DOHH2 (cell line): ENCODE measurements around the gene TXNDC9.

Source experiments
- EZH2phosphoT487 ChIP-seq: fragments of 200-600 bp; sonication (generic); IDR thresholded peaks from 2 replicates; pipeline ENCODE4 v1.6.1; 2017; ENCODE audit warnings: borderline replicate concordance, mild to moderate bottlenecking, antibody characterized with exemption, low read length, moderate library complexity, mixed read lengths
- TF ChIP-seq, protein P1 (sequence below): fragments of 200-600 bp; sonication (generic); IDR thresholded peaks from one replicate; pipeline ENCODE4 v1.5.1; 2014; ENCODE audit warnings: antibody characterized with exemption, mild to moderate bottlenecking, low read depth, low read length; ENCODE audit not compliant: poor library complexity, severe bottlenecking

DNA sequence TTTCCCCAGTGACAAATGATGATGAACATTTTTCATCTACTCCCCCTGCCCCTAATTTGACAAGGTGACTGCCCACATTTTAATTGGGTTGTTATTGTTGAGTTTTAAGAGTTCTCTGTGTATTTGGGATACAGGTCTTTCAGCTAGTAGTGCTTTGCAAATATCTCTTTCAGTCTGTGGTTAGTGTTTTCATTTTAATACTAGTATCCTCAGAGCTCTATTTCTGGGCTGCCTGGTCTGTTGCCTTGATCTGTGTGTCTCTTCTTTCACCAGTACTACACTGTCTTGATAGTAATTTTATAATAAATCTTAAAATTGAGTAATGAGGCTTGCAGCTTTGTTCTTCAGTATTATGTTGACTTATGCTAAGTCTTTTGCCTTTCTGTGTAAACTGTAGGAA is 20.7 kb upstream of the TXNDC9 start:
- TF ChIP-seq, protein P1, sequence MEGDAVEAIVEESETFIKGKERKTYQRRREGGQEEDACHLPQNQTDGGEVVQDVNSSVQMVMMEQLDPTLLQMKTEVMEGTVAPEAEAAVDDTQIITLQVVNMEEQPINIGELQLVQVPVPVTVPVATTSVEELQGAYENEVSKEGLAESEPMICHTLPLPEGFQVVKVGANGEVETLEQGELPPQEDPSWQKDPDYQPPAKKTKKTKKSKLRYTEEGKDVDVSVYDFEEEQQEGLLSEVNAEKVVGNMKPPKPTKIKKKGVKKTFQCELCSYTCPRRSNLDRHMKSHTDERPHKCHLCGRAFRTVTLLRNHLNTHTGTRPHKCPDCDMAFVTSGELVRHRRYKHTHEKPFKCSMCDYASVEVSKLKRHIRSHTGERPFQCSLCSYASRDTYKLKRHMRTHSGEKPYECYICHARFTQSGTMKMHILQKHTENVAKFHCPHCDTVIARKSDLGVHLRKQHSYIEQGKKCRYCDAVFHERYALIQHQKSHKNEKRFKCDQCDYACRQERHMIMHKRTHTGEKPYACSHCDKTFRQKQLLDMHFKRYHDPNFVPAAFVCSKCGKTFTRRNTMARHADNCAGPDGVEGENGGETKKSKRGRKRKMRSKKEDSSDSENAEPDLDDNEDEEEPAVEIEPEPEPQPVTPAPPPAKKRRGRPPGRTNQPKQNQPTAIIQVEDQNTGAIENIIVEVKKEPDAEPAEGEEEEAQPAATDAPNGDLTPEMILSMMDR = no peak
- no peak for TF ChIP-seq EZH2phosphoT487
